OCI-LY1 (cell line): Measurements from ENCODE around the gene ROCK2.

Source experiments
- H2AFZ ChIP-seq: fragments of 200-600 bp; sonication (generic), shearing (Covaris generic); 2 replicates; pipeline ENCODE4 v1.6.0; 2014; ENCODE audit warnings: antibody characterized with exemption, mild to moderate bottlenecking, low read length
- H3F3A ChIP-seq: fragments of 200-600 bp; sonication (generic), shearing (Covaris generic); 2 replicates; pipeline ENCODE4 v1.6.0; 2014; ENCODE audit warnings: mild to moderate bottlenecking, antibody characterized with exemption, low read length, moderate library complexity; ENCODE audit not compliant: insufficient read depth
- H3K27ac ChIP-seq: fragments of 200-600 bp; sonication (generic); 2 replicates; pipeline ENCODE4 v1.5.1; 2014; ENCODE audit warnings: low read length, mixed run types, mild to moderate bottlenecking, low read depth; ENCODE audit not compliant: poor library complexity, severe bottlenecking
- H3K27me3 ChIP-seq: fragments of 200-600 bp; sonication (generic); 2 replicates; pipeline ENCODE4 v1.6.0; 2014; ENCODE audit warnings: antibody characterized with exemption, mild to moderate bottlenecking, low read length, moderate library complexity; ENCODE audit not compliant: insufficient read depth
- H3K36me3 ChIP-seq: fragments of 200-600 bp; sonication (generic); 2 replicates; pipeline ENCODE4 v1.6.1; 2014; ENCODE audit warnings: mild to moderate bottlenecking, antibody characterized with exemption, low read length, moderate library complexity, mixed read lengths; ENCODE audit not compliant: insufficient read depth
- H3K4me1 ChIP-seq: fragments of 200-600 bp; sonication (generic); 2 replicates; pipeline ENCODE4 v1.5.1; 2014; ENCODE audit warnings: mild to moderate bottlenecking, low read length, moderate library complexity; ENCODE audit not compliant: insufficient read depth, severe bottlenecking
- H3K4me2 ChIP-seq: fragments of 200-600 bp; sonication (generic), shearing (Covaris generic); 2 replicates; pipeline ENCODE4 v1.6.1; 2014; ENCODE audit warnings: low read length
- H3K4me3 ChIP-seq: fragments of 200-600 bp; sonication (generic); 2 replicates; pipeline ENCODE4 v1.5.1; 2014; ENCODE audit warnings: low read length, low read depth, mild to moderate bottlenecking, mixed read lengths; ENCODE audit not compliant: poor library complexity, severe bottlenecking
- H3K79me2 ChIP-seq: fragments of 200-600 bp; shearing (Covaris generic); 2 replicates; pipeline ENCODE4 v1.6.1; 2016; ENCODE audit warnings: mixed run types, low read length, mixed read lengths; ENCODE audit not compliant: insufficient read depth
- H3K9ac ChIP-seq: fragments of 200-600 bp; sonication (generic), shearing (Covaris generic); 2 replicates; pipeline ENCODE4 v1.6.1; 2014; ENCODE audit warnings: mild to moderate bottlenecking, low read length, mixed read lengths
- H3K9me2 ChIP-seq: fragments of 200-600 bp; sonication (generic), shearing (Covaris generic); 2 replicates; pipeline ENCODE4 v1.6.1; 2014; ENCODE audit warnings: low read depth, mild to moderate bottlenecking, low read length, mixed read lengths
- H3K9me3 ChIP-seq: fragments of 200-600 bp; shearing (Covaris generic); 2 replicates; pipeline ENCODE4 v1.6.1; 2014; ENCODE audit warnings: low read length, mixed read lengths
- H4K20me1 ChIP-seq: fragments of 200-600 bp; sonication (generic), shearing (Covaris generic); 2 replicates; pipeline ENCODE4 v1.6.0; 2016; ENCODE audit warnings: mild to moderate bottlenecking, low read length; ENCODE audit not compliant: insufficient read depth
- CTCF ChIP-seq: fragments of 200-600 bp; sonication (generic), shearing (Covaris generic); IDR thresholded peaks from 2 replicates; pipeline ENCODE4 v1.5.1; 2017; ENCODE audit warnings: mild to moderate bottlenecking, antibody characterized with exemption, low read length, moderate library complexity, mixed read lengths
- EZH2 ChIP-seq: fragments of 200-600 bp; sonication (generic), shearing (Covaris generic); IDR thresholded peaks from 2 replicates; pipeline ENCODE4 v1.8.0; 2017; ENCODE audit warnings: borderline replicate concordance, mixed run types, mild to moderate bottlenecking, antibody characterized with exemption, low read length, moderate library complexity, mixed read lengths

Gene ROCK2

GRCh38 chr2:11377928-11378545 lies 33.6 kb upstream of the ROCK2 start:
- Histone ChIP-seq H3K9me2 (no peaks in the 10 kb centered on the region), H3K79me2 (no peaks in the 10 kb centered on the region), H4K20me1 (no peaks in the 10 kb centered on the region), H3K4me2 (peak overlapping the region; percentile 53), H2AFZ (no peak overlapping the region), H3K9ac (peak overlapping the region; percentile 21; the same call in 1 of the 2 replicates), H3K4me1 (peaks cover 54% of the 10 kb centered on the region), H3K36me3 (no peaks in the 10 kb centered on the region), H3K27me3 (no peaks in the 10 kb centered on the region), H3F3A (no peaks in the 10 kb centered on the region), H3K4me3 (no peak overlapping the region), H3K27ac (peak overlapping the region; percentile 79), H3K9me3 (no peaks in the 10 kb centered on the region)
- TF ChIP-seq CTCF (no peak), EZH2 (no peak)

GRCh38 chr2:11376071-11376470 lies 31.6 kb upstream of the ROCK2 start:
- Histone ChIP-seq H3K27me3 (no peaks in the 10 kb centered on the region), H3K27ac (peak overlapping the region; percentile 79), H4K20me1 (no peaks in the 10 kb centered on the region), H3K79me2 (no peaks in the 10 kb centered on the region), H3K9me3 (no peaks in the 10 kb centered on the region), H3K9me2 (no peaks in the 10 kb centered on the region), H3K4me3 (no peak overlapping the region), H3K9ac (no peak overlapping the region), H2AFZ (no peak overlapping the region), H3F3A (no peaks in the 10 kb centered on the region), H3K36me3 (no peaks in the 10 kb centered on the region), H3K4me1 (peaks cover 66% of the 10 kb centered on the region), H3K4me2 (no peak overlapping the region)
- TF ChIP-seq CTCF (no peak), EZH2 (no peak)

- no peak overlapping the region for H2AFZ ChIP-seq
- H3K9me2 ChIP-seq, result no peaks in the 10 kb centered on the region
- H3K79me2 ChIP-seq, result no peaks in the 10 kb centered on the region
- H3K27me3 ChIP-seq, result no peaks in the 10 kb centered on the region
- H3K4me3 ChIP-seq, result no peak overlapping the region
- no peak overlapping the region for H3K9ac ChIP-seq
- no peak for TF ChIP-seq EZH2
- no peak for TF ChIP-seq CTCF
- no peaks in the 10 kb centered on the region for H3K36me3 ChIP-seq
- peak overlapping the region; percentile 79 for H3K27ac ChIP-seq
- no peaks in the 10 kb centered on the region for H3F3A ChIP-seq
- no peaks in the 10 kb centered on the region for H3K9me3 ChIP-seq
- H3K4me2 ChIP-seq, result no peak overlapping the region
- H3K4me1 ChIP-seq, result peaks cover 66% of the 10 kb centered on the region
- H4K20me1 ChIP-seq, result no peaks in the 10 kb centered on the region
Observed at GRCh38 chr2:11375689-11376027, 31.2 kb upstream of the ROCK2 start.
